Esophagus muscularis mucosa (tissue), 4 donors: Measurements from ENCODE around the gene TBC1D8B. TPM values are rescaled to one million over a fixed set of nuclear protein-coding genes. Genes with fewer than 3 reads are reported as not detected.
"Not testable (repeated sequence)": the region's sequence is repeated elsewhere in the genome, so short reads cannot be mapped to it uniquely, and the experiment has no call there.

Source experiments
- DNase-seq: peaks from one replicate; pipeline ENCODE4 v3.0.0-alpha.2; 2017; ENCODE audit errors: extremely low spot score
- H3K27ac ChIP-seq, 4 donors: fragments of 200-600 bp; sonication (generic); replicated peaks in 1 of 4; 1 replicate in 3 of 4; 2 replicates in 1 of 4; pipeline ENCODE4 v1.5.1; 2016 to 2019; ENCODE audit warnings: mild to moderate bottlenecking in 1 of 4
- H3K27me3 ChIP-seq, 4 donors: fragments of 200-600 bp; sonication (generic); one replicate each; pipeline versions ENCODE4 v1.5.1 to v1.6.0; 2016 to 2019
- H3K36me3 ChIP-seq, 4 donors: fragments of 200-600 bp; sonication (generic); one replicate each; pipeline ENCODE4 v1.5.1; 2016 to 2019
- H3K4me1 ChIP-seq, 4 donors: fragments of 200-600 bp; sonication (generic); one replicate each; pipeline ENCODE4 v1.5.1; 2016 to 2019
- H3K4me3 ChIP-seq, 4 donors: fragments of 200-600 bp; sonication (generic); 1 replicate in 2 of 4; 2 replicates in 2 of 4; pipeline ENCODE4 v1.5.1; 2016 to 2019; ENCODE audit warnings: mild to moderate bottlenecking in 4 of 4, moderate library complexity in 1 of 4
- H3K9me3 ChIP-seq, 4 donors: fragments of 200-600 bp; sonication (generic); 1 replicate in 3 of 4; 2 replicates in 1 of 4; pipeline ENCODE4 v1.5.1; 2016 to 2019
- EP300 ChIP-seq: sonication (generic); formaldehyde crosslinking; IDR thresholded peaks from one replicate; pipeline ENCODE4 v1.6.1; 2017; ENCODE audit warnings: antibody characterized with exemption
- POLR2A ChIP-seq: fragments of 450-650 bp; IDR thresholded peaks from one replicate; pipeline ENCODE4 v1.6.1; 2017; ENCODE audit warnings: antibody characterized with exemption, moderate library complexity, mild to moderate bottlenecking, low read depth
- POLR2AphosphoS5 ChIP-seq, 2 donors: sonication (generic); formaldehyde crosslinking; IDR thresholded peaks; one replicate each; pipeline ENCODE4 v1.6.1; 2017; ENCODE audit warnings: antibody characterized with exemption in 2 of 2
- WGBS: methylation state at CpG from one replicate; pipeline ENCODE4 v1.1.5; 2018; 5-methylcytosine and 5-hydroxymethylcytosine counted together
- intact Hi-C: fragments of 100-400 bp; cut with DNase I; formaldehyde crosslinking; loops from one replicate; pipeline ENCODE4 v1.15.1; 2023
- total RNA-seq, 4 donors: library from RNA; depleted of rRNA; stranded (reverse); fragments of >200 nt; gene quantifications; one replicate each; pipeline versions ENCODE4 v1.1.0 to v1.2.1, GENCODE V29; 2016
- TF ChIP-seq, protein P1 (sequence below), 3 experiments: fragments of 200-600 bp in 2 of 3; fragments of 450-650 bp in 1 of 3; sonication (generic) in 2 of 3; IDR thresholded peaks; one replicate each; pipeline ENCODE4 v1.5.1; 2017 to 2019; ENCODE audit warnings: antibody characterized with exemption in 3 of 3, mild to moderate bottlenecking in 2 of 3, moderate library complexity in 1 of 3

TBC1D8B gene
- total RNA-seq, 4 donors from 2014 or later, result 2.5 to 5.0 (median 3.6) TPM

GRCh38 chrX:106783716-106784115 is 18.8 kb upstream of the TBC1D8B start:
- no peaks in the 10 kb centered on the region for H3K36me3 ChIP-seq
- intact Hi-C loops, result no loop called here
- H3K4me1 ChIP-seq, result no peaks in the 10 kb centered on the region
- no peaks in the 10 kb centered on the region for H3K9me3 ChIP-seq
- 23% methylated on average over 7 of the region's 7 CpGs for WGBS
- no peak for DNase-seq
- H3K27me3 ChIP-seq, result peaks cover 0 to 17% (median 0%) of the 10 kb centered on the region in 4 donors
- TF ChIP-seq POLR2A, result no peak
- TF ChIP-seq, protein P1, sequence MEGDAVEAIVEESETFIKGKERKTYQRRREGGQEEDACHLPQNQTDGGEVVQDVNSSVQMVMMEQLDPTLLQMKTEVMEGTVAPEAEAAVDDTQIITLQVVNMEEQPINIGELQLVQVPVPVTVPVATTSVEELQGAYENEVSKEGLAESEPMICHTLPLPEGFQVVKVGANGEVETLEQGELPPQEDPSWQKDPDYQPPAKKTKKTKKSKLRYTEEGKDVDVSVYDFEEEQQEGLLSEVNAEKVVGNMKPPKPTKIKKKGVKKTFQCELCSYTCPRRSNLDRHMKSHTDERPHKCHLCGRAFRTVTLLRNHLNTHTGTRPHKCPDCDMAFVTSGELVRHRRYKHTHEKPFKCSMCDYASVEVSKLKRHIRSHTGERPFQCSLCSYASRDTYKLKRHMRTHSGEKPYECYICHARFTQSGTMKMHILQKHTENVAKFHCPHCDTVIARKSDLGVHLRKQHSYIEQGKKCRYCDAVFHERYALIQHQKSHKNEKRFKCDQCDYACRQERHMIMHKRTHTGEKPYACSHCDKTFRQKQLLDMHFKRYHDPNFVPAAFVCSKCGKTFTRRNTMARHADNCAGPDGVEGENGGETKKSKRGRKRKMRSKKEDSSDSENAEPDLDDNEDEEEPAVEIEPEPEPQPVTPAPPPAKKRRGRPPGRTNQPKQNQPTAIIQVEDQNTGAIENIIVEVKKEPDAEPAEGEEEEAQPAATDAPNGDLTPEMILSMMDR (IDR thresholded peaks at IDR 0.05), result no peak
- TF ChIP-seq EP300, result no peak
- no peak for TF ChIP-seq POLR2AphosphoS5 (IDR thresholded peaks at IDR 0.05)
- H3K27ac ChIP-seq, result no peak overlapping the region
- no peak overlapping the region for H3K4me3 ChIP-seq

GRCh38 chrX:106791495-106791894 is 11.0 kb upstream of the TBC1D8B start:
- no peak for DNase-seq
- Histone ChIP-seq H3K27me3 (no peaks in the 10 kb centered on the region), H3K4me3 (no peak overlapping the region), H3K9me3 (no peaks in the 10 kb centered on the region), H3K36me3 (no peaks in the 10 kb centered on the region), H3K27ac (no peak overlapping the region), H3K4me1 (no peaks in the 10 kb centered on the region)
- TF ChIP-seq EP300, result no peak
- TF ChIP-seq, protein P1 (IDR thresholded peaks at IDR 0.05), result peak in 2 of 3 experiments; percentile 17 to 32
- TF ChIP-seq POLR2A, result no peak
- no peak for TF ChIP-seq POLR2AphosphoS5 (IDR thresholded peaks at IDR 0.05)
- WGBS, result 10% methylated on average over 1 of the region's 1 CpG
- intact Hi-C loops, result loop anchor here (10.0 kb wide), 1 partner anchor 307 kb away; no protein-coding TSS in a partner anchor

- intact Hi-C loops, result no loop called here
- Histone ChIP-seq H3K4me3 (peak overlapping the region; percentile 59 to 75 (median 63)), H3K27me3 (no peaks in the 10 kb centered on the region), H3K27ac (no peak overlapping the region), H3K36me3 (no peaks in the 10 kb centered on the region), H3K4me1 (peaks cover 0 to 5% (median 4%) of the 10 kb centered on the region in 4 donors), H3K9me3 (no peaks in the 10 kb centered on the region)
- 38% methylated on average over 11 of the region's 11 CpGs for WGBS
- DNase-seq, result no peak
- no peak for TF ChIP-seq POLR2AphosphoS5 (IDR thresholded peaks at IDR 0.05)
- no peak for TF ChIP-seq EP300
- TF ChIP-seq, protein P1 (IDR thresholded peaks at IDR 0.05), result no peak
- TF ChIP-seq POLR2A, result no peak
Measured at GRCh38 chrX:106802063-106802387, 448 bp upstream of the TBC1D8B start.

- no peak overlapping the region for H3K4me3 ChIP-seq
- intact Hi-C loops, result no loop called here
- H3K9me3 ChIP-seq, result no peaks in the 10 kb centered on the region
- TF ChIP-seq POLR2A (no peak), POLR2AphosphoS5 (IDR thresholded peaks at IDR 0.05) (no peak), EP300 (no peak)
- TF ChIP-seq, protein P1 (IDR thresholded peaks at IDR 0.05), result no peak
- no peaks in the 10 kb centered on the region for H3K27me3 ChIP-seq
- H3K4me1 ChIP-seq, result no peaks in the 10 kb centered on the region
- no peaks in the 10 kb centered on the region for H3K36me3 ChIP-seq
- 59% methylated on average over 7 of the region's 7 CpGs for WGBS
- H3K27ac ChIP-seq, result no peak overlapping the region
- DNase-seq, result no peak
Measured at GRCh38 chrX:106811131-106811910, 8.8 kb downstream of the TBC1D8B start.

DNA sequence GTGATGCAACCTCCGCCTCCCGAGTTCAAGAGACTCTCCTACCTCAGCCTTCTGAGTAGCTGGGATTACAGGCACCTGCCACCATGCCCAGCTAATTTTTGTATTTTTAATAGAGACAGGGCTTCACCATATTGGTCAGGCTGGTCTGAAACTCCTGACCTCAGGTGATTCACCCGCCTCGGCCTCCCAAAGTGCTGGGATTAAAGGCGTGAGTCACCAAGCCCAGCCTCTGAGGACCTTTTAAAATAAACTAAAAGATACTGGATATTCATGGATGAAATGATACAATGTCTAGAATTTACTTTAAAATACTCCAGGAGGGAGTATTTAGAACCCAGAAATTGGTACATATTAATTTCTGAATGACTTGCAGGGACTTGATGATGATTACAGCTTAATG is 10.5 kb downstream of the TBC1D8B start:
- H3K27ac ChIP-seq, intact Hi-C loops, H3K4me3 ChIP-seq, H3K27me3 ChIP-seq, H3K9me3 ChIP-seq, DNase-seq, H3K36me3 ChIP-seq, H3K4me1 ChIP-seq: not testable (repeated sequence)
- 80% methylated on average over 5 of the region's 5 CpGs for WGBS

DNA sequence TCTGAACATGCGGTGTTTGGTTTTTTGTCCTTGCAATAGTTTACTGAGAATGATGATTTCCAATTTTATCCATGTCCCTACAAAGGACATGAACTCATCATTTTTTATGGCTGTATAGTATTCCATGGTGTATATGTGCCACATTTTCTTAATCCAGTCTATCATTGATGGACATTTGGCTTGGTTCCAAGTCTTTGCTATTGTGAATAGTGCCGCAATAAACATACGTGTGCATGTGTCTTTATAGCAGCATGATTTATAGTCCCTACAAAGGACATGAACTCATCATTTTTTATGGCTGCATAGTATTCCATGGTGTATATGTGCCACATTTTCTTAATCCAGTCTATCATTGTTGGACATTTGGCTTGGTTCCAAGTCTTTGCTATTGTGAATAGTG is 11.6 kb downstream of the TBC1D8B start:
- DNase-seq, H3K4me1 ChIP-seq, intact Hi-C loops, H3K4me3 ChIP-seq, H3K27ac ChIP-seq, H3K9me3 ChIP-seq, H3K27me3 ChIP-seq, H3K36me3 ChIP-seq: not testable (repeated sequence)
- 85% methylated on average over 3 of the region's 3 CpGs for WGBS
